Measurements from ENCODE around the gene CHST2.

The CHST2 gene

GRCh38 chr3:143081365-143081764 lies 38.2 kb upstream of the CHST2 start:
- H3K4me3 ChIP-seq (ENCODE audit: low read depth, low read length), result no peak overlapping the region
- no peak for TF ChIP-seq CTCF (IDR thresholded peaks at IDR 0.05; ENCODE audit: low read depth, low read length)
- DNase-seq (ENCODE audit: low read depth, low spot score), result no peak
- in situ Hi-C loops (cut with HindIII; ENCODE audit: low sequenced_read_pairs), result no loop called here

GRCh38 chr3:143081844-143082778 lies 37.5 kb upstream of the CHST2 start:
- no peak overlapping the region for H3K4me3 ChIP-seq (ENCODE audit: low read depth, low read length)
- TF ChIP-seq CTCF (IDR thresholded peaks at IDR 0.05; ENCODE audit: low read depth, low read length), result no peak
- in situ Hi-C loops (cut with HindIII; ENCODE audit: low sequenced_read_pairs), result no loop called here
- DNase-seq (ENCODE audit: low read depth, low spot score), result no peak

- no peak overlapping the region for H3K4me3 ChIP-seq (ENCODE audit: low read depth, low read length)
- DNase-seq (ENCODE audit: low read depth, low spot score), result no peak
- in situ Hi-C loops (cut with HindIII; ENCODE audit: low sequenced_read_pairs), result no loop called here
- TF ChIP-seq CTCF (IDR thresholded peaks at IDR 0.05; ENCODE audit: low read depth, low read length), result no peak
Observed at GRCh38 chr3:143083781-143084180, 35.8 kb upstream of the CHST2 start.

GRCh38 chr3:143084856-143085731 lies 34.5 kb upstream of the CHST2 start:
- DNase-seq (ENCODE audit: low read depth, low spot score), result peak; percentile 58
- peak; percentile 9 for TF ChIP-seq CTCF (IDR thresholded peaks at IDR 0.05; ENCODE audit: low read depth, low read length)
- H3K4me3 ChIP-seq (ENCODE audit: low read depth, low read length), result no peak overlapping the region
- in situ Hi-C loops (cut with HindIII; ENCODE audit: low sequenced_read_pairs), result no loop called here

- no peak overlapping the region for H3K4me3 ChIP-seq (ENCODE audit: low read depth, low read length)
- in situ Hi-C loops (cut with HindIII; ENCODE audit: low sequenced_read_pairs), result no loop called here
- TF ChIP-seq CTCF (IDR thresholded peaks at IDR 0.05; ENCODE audit: low read depth, low read length), result no peak
- no peak for DNase-seq (ENCODE audit: low read depth, low spot score)
Observed at GRCh38 chr3:143088835-143089234, 30.7 kb upstream of the CHST2 start.

- DNase-seq (ENCODE audit: low read depth, low spot score), result no peak
- no peak for TF ChIP-seq CTCF (IDR thresholded peaks at IDR 0.05; ENCODE audit: low read depth, low read length)
- in situ Hi-C loops (cut with HindIII; ENCODE audit: low sequenced_read_pairs), result no loop called here
- no peak overlapping the region for H3K4me3 ChIP-seq (ENCODE audit: low read depth, low read length)
Observed at GRCh38 chr3:143089965-143090364, 29.6 kb upstream of the CHST2 start.

Measured in astrocyte of the spinal cord (primary cell).